C4-2B (cell line): ENCODE measurements around the gene PAQR5.

Experiments
- H3K27ac ChIP-seq: fragments of 450-650 bp; 2 replicates; pipeline ENCODE4 v1.5.1; 2017
- CTCF ChIP-seq: fragments of 450-650 bp; conservative IDR thresholded peaks from 2 replicates; pipeline ENCODE4 v1.5.1; 2017; ENCODE audit warnings: mild to moderate bottlenecking
- ZFX ChIP-seq: fragments of 450-650 bp; IDR thresholded peaks from 2 replicates; pipeline ENCODE4 v1.6.1; 2017

PAQR5 gene

GRCh38 chr15:69344238-69344637, 45.5 kb downstream of the PAQR5 start:
- no peak overlapping the region for H3K27ac ChIP-seq
- TF ChIP-seq CTCF (no peak), ZFX (no peak)

- TF ChIP-seq ZFX = no peak
- TF ChIP-seq CTCF = no peak
- no peak overlapping the region for H3K27ac ChIP-seq
These were observed 47.4 kb downstream of the PAQR5 start for GRCh38 chr15:69346112-69346511.

GRCh38 chr15:69351333-69351732, 52.6 kb downstream of the PAQR5 start:
- TF ChIP-seq CTCF (no peak), ZFX (no peak)
- no peak overlapping the region for H3K27ac ChIP-seq

- no peak overlapping the region for H3K27ac ChIP-seq
These were observed 53.2 kb downstream of the PAQR5 start for GRCh38 chr15:69351884-69352283.

GRCh38 chr15:69357773-69358771, 59.4 kb downstream of the PAQR5 start:
- H3K27ac ChIP-seq = no peak overlapping the region
- TF ChIP-seq CTCF (no peak), ZFX (no peak)

More at GRCh38 chr15:69351884-69352283, 53.2 kb downstream of the PAQR5 start:
- TF ChIP-seq ZFX (no peak), CTCF (no peak)

- H3K27ac ChIP-seq = no peak overlapping the region
These were observed 60.1 kb downstream of the PAQR5 start for GRCh38 chr15:69358850-69359249.

More at GRCh38 chr15:69358850-69359249, 60.1 kb downstream of the PAQR5 start:
- TF ChIP-seq CTCF (no peak), ZFX (no peak)
